Measurements from ENCODE around the gene MSH3.

DNA sequence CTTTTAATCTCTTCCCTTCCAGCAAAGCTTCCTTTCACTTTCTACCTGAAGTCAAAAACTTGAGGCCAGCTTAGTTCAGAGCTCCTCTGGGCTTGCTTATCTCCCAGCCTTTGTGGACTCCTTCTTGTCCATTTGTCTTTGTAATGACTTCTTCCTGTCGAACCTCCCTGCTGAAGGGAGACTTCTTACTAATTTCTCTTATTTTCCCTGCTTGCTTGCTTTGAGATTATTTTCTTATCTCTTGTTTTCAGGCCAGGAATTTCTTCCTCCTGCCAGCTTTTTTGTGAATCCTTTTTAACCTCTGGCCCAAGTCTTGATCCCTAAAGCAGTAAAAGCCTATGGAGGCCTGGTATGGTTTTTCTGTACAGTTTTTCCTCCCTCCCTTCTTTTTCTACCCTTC, 47.1 kb downstream of the MSH3 start:
- TF ChIP-seq, protein P1, sequence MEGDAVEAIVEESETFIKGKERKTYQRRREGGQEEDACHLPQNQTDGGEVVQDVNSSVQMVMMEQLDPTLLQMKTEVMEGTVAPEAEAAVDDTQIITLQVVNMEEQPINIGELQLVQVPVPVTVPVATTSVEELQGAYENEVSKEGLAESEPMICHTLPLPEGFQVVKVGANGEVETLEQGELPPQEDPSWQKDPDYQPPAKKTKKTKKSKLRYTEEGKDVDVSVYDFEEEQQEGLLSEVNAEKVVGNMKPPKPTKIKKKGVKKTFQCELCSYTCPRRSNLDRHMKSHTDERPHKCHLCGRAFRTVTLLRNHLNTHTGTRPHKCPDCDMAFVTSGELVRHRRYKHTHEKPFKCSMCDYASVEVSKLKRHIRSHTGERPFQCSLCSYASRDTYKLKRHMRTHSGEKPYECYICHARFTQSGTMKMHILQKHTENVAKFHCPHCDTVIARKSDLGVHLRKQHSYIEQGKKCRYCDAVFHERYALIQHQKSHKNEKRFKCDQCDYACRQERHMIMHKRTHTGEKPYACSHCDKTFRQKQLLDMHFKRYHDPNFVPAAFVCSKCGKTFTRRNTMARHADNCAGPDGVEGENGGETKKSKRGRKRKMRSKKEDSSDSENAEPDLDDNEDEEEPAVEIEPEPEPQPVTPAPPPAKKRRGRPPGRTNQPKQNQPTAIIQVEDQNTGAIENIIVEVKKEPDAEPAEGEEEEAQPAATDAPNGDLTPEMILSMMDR (IDR thresholded peaks at IDR 0.05; ENCODE audit: insufficient read depth, low read depth, low read length), result no peak
- no peak for TF ChIP-seq EZH2 (IDR thresholded peaks at IDR 0.05; ENCODE audit: insufficient read depth, low read length)
